GM12892 (cell line): ENCODE results near the gene NFIX.

Experiments used
- POLR2A ChIP-seq: IDR thresholded peaks from 2 replicates; pipeline ENCODE4 v1.6.1; 2011; ENCODE audit warnings: low read depth, low read length, control low read depth
- POLR2AphosphoS5 ChIP-seq: IDR thresholded peaks from 2 replicates; pipeline ENCODE4 v1.6.1; 2011; ENCODE audit warnings: low read depth, low read length, control low read depth
- TAF1 ChIP-seq: IDR thresholded peaks from 2 replicates; pipeline ENCODE4 v1.6.1; 2011; ENCODE audit warnings: low read depth, mild to moderate bottlenecking, control low read depth, low read length, borderline replicate concordance

GRCh38 chr19:13026462-13027370 is 31.4 kb downstream of the NFIX start:
- no peak for TF ChIP-seq POLR2A
- TF ChIP-seq POLR2AphosphoS5: no peak
- TF ChIP-seq TAF1: no peak
